Measurements from ENCODE around the gene SLC8A3. TPM values are rescaled to one million over a fixed set of nuclear protein-coding genes. Genes with fewer than 3 reads are reported as not detected.

The SLC8A3 gene
- total RNA-seq, 1 donor = under 0.01 TPM

DNA sequence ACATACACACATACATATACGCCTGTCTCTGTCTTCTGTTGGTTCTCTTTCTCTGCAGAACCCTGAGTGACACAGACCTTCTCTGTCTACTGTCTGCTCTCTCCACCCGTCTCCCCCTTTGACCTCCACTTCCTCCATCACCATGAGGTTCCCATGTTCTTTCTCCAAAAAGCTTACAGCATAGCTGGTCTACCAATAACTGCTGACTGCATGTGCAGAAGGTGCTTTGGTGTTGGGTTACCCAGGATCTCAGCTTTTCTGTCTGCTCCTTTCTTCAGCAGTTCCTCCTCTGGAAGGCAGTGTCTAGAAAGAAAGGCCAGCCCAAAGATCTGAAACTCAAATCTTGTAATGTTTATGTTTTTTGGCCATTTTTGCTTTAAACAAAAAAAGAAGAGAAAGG is 184.0 kb downstream of the SLC8A3 start:
- no peaks in the 10 kb centered on the region for H3K36me3 ChIP-seq (ENCODE audit: insufficient read depth, low read length)
- no peak overlapping the region for H3K4me2 ChIP-seq (ENCODE audit: insufficient read depth, low read length)

DNA sequence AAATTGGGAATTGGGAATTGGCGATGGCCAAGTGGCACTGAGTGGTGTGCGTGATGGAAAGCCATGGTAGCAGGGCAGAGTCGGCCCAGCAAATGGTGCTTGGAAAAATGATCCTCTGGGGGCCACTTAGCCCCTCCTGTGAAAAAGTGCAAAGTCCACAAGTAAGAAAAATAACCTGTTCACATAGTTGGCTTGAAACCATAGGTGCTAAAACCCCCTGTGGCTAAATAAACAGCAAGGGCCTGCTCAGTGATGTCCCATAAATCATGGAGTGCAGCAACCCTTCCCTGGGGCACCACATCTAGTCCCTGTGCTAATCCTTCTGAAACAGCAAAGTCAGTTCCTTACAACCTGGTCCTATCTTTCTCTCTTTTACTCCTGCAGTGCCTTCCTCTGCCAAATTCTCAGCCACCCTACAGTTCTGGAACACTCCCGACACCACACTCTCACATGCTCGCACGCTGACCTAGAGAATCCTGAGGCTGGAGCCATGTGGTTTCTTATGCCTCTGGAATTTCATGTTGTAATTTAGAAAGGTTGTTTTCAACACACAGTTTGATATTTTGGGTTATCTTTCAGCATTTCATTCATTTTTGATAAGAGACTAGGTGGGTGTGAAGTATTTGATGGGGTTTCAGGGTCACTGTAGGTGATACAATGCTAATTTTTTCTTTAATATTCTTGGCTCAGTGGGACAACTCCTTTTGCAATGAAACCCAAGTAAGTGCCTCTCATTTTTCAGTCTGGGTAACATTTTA is 186.0 kb downstream of the SLC8A3 start:
- Histone ChIP-seq H3K27me3 (ENCODE audit: insufficient read depth, low read length) (no peaks in the 10 kb centered on the region), H3K36me3 (ENCODE audit: insufficient read depth, low read length) (no peaks in the 10 kb centered on the region), H3K4me2 (ENCODE audit: insufficient read depth, low read length) (no peak overlapping the region), H4K20me1 (ENCODE audit: insufficient read depth, low read length) (no peaks in the 10 kb centered on the region), H3K4me1 (ENCODE audit: insufficient read depth, low read length) (peaks cover 33% of the 10 kb centered on the region), H3K27ac (ENCODE audit: low read depth, low read length) (no peak overlapping the region), H3K79me2 (ENCODE audit: insufficient read depth, low read length) (no peaks in the 10 kb centered on the region), H3K9me3 (ENCODE audit: low read depth, low read length) (no peaks in the 10 kb centered on the region), H3K4me3 (ENCODE audit: insufficient read depth, low read length) (no peak overlapping the region), H2AFZ (ENCODE audit: low read length) (no peak overlapping the region)
- no peak for DNase-seq (ENCODE audit: insufficient read length, low spot score, missing footprints)
- TF ChIP-seq CTCF (IDR thresholded peaks at IDR 0.05; ENCODE audit: extremely low read depth, low read depth, low read length) = no peak

More for the DNA sequence above, 184.0 kb downstream of the SLC8A3 start:
- no peaks in the 10 kb centered on the region for H3K27me3 ChIP-seq (ENCODE audit: insufficient read depth, low read length)
- H2AFZ ChIP-seq (ENCODE audit: low read length) = no peak overlapping the region
- DNase-seq (ENCODE audit: insufficient read length, low spot score, missing footprints) = no peak
- H3K79me2 ChIP-seq (ENCODE audit: insufficient read depth, low read length) = no peaks in the 10 kb centered on the region
- H3K4me1 ChIP-seq (ENCODE audit: insufficient read depth, low read length) = peaks cover 15% of the 10 kb centered on the region
- no peak overlapping the region for H3K4me3 ChIP-seq (ENCODE audit: insufficient read depth, low read length)
- H4K20me1 ChIP-seq (ENCODE audit: insufficient read depth, low read length) = no peaks in the 10 kb centered on the region
- no peak overlapping the region for H3K27ac ChIP-seq (ENCODE audit: low read depth, low read length)
- TF ChIP-seq CTCF (IDR thresholded peaks at IDR 0.05; ENCODE audit: extremely low read depth, low read depth, low read length) = no peak
- no peaks in the 10 kb centered on the region for H3K9me3 ChIP-seq (ENCODE audit: low read depth, low read length)

DNA sequence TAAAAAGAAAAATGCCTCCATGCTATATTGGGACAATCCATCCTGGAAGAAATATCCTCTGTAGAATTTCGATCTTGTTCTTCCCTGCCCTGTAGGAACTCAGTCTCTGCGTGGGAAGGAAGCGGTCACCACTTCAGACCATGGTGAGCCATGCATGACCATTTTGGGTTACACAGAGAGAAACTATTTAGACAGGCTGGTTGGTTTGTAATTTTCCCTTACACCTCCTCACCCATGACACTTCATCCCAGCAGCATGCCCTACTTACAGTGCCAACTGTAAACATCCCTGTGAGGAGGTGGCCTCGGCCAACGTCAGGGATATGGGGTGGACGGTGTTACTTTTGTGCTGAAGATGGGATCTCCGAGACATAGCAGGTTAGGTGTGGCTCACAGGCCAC is 188.2 kb downstream of the SLC8A3 start:
- Histone ChIP-seq H4K20me1 (ENCODE audit: insufficient read depth, low read length) (no peaks in the 10 kb centered on the region), H3K4me3 (ENCODE audit: insufficient read depth, low read length) (no peak overlapping the region), H3K9me3 (ENCODE audit: low read depth, low read length) (no peaks in the 10 kb centered on the region), H3K4me1 (ENCODE audit: insufficient read depth, low read length) (peaks cover 35% of the 10 kb centered on the region), H3K79me2 (ENCODE audit: insufficient read depth, low read length) (no peaks in the 10 kb centered on the region), H3K27me3 (ENCODE audit: insufficient read depth, low read length) (no peaks in the 10 kb centered on the region), H3K4me2 (ENCODE audit: insufficient read depth, low read length) (no peak overlapping the region), H3K36me3 (ENCODE audit: insufficient read depth, low read length) (no peaks in the 10 kb centered on the region), H3K27ac (ENCODE audit: low read depth, low read length) (peak overlapping the region; percentile 94), H2AFZ (ENCODE audit: low read length) (peak overlapping the region; percentile 51)
- no peak for DNase-seq (ENCODE audit: insufficient read length, low spot score, missing footprints)
- TF ChIP-seq CTCF (IDR thresholded peaks at IDR 0.05; ENCODE audit: extremely low read depth, low read depth, low read length) = no peak

DNA sequence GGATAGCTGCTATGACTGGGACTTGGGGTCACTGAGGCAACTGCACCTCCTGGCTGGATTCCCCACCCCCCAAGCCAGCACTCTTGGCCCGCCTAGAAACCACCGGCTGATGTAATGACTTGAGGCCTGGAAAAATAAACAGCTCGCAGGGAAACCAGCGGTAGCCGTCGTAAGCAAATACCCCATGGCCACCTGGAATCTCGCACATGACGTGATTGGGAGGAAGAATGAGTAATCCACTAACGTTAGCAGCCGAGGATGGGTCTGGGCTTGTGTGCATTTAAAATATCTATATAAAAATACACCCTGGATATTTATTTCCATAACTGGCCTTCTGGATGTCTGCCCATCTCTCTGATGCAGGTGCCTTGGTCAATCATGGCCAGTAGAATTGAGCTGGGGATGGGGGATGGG is 189.5 kb downstream of the SLC8A3 start:
- no peak for TF ChIP-seq CTCF (IDR thresholded peaks at IDR 0.05; ENCODE audit: extremely low read depth, low read depth, low read length)
- no peaks in the 10 kb centered on the region for H3K27me3 ChIP-seq (ENCODE audit: insufficient read depth, low read length)
- peak overlapping the region; percentile 94 for H3K27ac ChIP-seq (ENCODE audit: low read depth, low read length)
- no peak for DNase-seq (ENCODE audit: insufficient read length, low spot score, missing footprints)
- no peak overlapping the region for H2AFZ ChIP-seq (ENCODE audit: low read length)
- no peak overlapping the region for H3K4me3 ChIP-seq (ENCODE audit: insufficient read depth, low read length)
- H4K20me1 ChIP-seq (ENCODE audit: insufficient read depth, low read length) = no peaks in the 10 kb centered on the region
- H3K4me2 ChIP-seq (ENCODE audit: insufficient read depth, low read length) = peak overlapping the region; percentile 19
- peaks cover 35% of the 10 kb centered on the region for H3K4me1 ChIP-seq (ENCODE audit: insufficient read depth, low read length)
- no peaks in the 10 kb centered on the region for H3K79me2 ChIP-seq (ENCODE audit: insufficient read depth, low read length)
- no peaks in the 10 kb centered on the region for H3K36me3 ChIP-seq (ENCODE audit: insufficient read depth, low read length)
- no peaks in the 10 kb centered on the region for H3K9me3 ChIP-seq (ENCODE audit: low read depth, low read length)

Measured in osteoblast (primary cell).